GM18873 (cell line): ENCODE data around the gene CD82.
A peak's percentile ranks its signal among the peaks of the same experiment; 100 is the strongest.
"Not testable (repeated sequence)": the region's sequence is repeated elsewhere in the genome, so short reads cannot be mapped to it uniquely, and the experiment has no call there.

ENCODE experiments used
- ATAC-seq: cut with Tn5 transposase; IDR thresholded peaks from one replicate; pipeline ENCODE4 v1.9.1; 2021; ENCODE audit warnings: mild to moderate bottlenecking, moderate library complexity, moderate number of reproducible peaks; ENCODE audit not compliant: unreplicated experiment, low FRiP score

The CD82 gene

DNA sequence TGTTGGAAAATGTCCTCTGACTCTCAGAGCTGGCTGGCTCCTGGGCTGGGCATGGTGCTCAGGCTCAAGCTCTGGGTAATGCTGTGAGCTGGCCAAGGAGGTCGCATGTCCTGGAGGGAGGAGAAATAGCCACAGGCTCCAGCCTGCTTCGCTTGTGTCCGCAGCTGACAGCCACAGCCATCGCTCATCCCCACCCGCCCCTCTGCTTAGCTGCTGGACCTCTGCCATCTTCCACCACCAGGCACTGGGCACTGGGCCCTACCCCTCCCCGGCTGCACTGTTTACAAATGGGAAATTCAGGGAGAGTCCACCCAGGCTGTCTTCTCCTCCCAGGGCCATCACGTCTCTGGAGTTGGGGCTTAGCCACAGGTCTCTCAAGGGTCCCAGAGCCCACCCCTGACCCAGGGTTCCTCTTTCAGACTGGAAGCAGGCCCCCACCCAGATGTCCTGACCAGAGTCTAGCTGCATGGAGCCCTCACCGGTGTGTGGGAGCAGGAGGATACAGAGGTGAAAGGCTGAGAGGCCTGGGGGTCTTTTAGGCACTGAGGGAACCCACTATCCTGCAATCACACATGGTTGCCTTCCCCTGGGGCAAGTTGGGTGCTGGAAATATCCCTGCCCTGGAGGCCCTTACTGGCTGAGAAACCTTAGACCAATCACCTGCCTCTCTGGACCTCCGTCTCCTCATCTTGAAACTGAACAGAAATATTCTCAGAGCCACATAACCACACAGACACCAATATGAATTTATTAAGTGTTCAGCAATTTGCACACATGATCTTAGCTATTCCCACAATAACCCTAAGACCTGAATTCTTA is 62.7 kb downstream of the CD82 start:
- ATAC-seq: peak; percentile 54

DNA sequence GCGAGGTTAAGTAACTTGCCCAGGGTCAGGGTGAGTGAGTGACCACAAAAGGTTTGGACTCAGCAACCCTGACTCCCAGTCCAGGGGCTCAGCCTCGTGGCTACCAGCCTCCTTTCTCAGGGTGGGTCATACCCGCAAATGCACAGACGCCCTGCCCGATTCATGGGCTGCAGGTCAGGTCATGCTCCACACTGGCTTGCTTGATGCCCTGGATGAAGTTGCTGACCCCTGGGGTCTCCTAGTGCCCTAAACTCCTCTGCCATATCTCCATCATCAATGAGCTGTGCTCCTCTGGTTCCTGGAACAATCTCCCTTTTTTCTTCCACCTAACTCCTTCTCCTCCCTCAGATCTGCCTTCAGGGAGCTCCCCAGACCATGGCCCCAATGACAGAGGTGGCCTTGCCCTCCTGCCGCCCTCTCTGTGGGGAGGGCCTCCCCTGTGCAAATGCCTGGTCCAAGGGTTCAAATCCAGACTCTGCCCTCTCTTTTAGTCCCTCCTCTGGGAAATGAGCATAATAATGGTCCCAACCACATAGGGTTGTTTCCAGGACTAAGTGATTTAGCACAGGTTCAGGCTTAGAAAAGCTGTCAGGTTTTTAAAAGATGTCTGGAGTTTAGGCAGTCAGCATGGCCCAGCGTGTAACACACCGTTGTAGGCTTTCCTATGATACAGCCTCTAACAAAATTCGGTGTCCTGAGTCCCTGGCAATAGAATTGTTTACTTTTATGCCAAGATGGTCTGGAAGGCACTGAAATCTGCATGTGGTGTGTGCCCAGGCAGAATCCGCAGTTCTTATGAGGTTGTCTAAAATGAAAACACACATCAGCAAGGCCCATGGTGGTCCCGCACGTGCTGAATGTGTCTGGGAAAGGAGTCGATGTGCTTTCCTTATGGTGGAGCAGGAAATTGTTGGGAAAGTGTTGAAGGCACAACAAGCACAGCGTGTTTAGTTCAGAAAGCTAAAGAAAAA is 63.6 kb downstream of the CD82 start:
- ATAC-seq: no peak

DNA sequence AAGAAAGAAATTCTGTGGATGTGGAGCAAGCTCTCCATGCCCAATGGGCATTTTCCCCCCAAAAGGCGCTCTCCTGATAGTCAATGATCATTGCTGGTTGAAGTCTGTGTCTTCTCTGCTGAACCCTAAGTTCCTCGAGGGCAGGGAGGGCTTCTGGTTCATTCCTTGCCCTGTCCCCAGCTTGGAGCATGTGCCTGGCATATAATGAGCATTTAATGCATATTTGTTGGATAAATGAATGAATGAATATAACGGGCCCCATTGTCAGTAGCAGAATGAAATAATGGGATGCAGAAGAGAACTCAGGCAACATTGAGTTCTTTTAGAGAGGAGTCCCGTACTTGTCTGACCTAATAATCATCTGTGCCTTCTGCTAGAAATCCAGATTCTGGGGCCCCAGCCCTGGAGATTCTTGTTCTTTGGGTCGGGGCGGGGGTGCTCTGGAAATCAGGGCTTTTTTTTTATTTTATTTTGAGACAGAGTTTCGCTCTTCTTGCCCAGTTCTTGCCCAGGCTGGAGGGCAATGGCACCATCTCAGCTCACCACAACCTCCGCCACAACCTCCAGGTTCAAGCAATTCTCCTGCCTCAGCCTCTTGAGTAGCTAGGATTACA is 64.4 kb downstream of the CD82 start:
- no peak for ATAC-seq

DNA sequence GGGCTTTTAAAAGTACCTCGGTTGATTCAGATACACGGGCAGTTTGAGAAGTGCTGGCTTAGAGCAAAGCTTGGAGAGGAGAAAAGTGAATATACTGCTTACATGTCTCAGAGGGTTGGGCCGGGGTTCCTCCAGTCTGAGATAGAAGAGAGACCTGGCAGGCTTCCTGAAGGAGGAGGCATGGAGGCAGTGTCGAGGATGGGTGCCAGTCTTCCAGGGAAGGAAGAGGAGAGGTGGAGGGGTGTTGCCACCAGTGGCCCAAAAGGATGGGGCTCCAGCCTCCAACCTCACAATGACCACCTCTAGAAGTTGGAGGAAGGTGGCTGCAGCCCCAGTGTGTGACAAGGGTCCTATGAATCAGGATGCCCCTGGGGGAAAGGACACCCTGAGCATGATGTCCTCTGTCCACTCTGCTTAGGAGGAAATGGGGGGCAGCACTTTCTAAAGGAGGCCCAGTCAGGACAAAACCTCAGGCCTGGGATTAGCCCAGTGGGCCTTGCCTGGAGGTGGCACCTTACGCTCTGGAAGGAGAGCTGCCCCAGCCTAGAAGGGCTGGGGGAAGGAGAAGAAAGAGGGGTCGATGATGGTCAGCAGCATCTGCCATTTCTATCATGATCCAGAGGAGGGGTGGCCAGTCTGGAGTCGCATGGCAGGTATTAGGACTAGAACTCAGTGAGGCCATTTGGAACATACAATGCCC is 65.2 kb downstream of the CD82 start:
- no peak for ATAC-seq

DNA sequence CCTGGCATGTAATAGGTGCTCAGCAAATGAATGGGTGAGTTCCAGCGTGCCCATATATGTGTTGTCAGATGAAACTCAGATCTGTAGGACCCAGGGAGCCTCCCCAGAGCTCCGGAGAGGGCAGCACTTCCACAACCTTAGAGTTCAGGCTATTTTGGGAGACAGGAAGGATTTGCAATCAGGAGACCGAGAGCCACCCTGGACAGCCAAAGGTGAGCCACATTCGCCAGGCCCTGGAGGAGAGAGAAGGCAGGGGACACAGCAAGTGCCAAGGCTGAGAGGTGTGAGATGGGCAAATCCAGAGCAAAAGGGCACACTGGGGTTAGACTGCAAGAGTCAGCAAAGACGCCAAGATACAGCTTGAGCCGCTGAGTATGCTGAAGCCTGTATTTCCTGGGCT is 66.4 kb downstream of the CD82 start:
- no peak for ATAC-seq

DNA sequence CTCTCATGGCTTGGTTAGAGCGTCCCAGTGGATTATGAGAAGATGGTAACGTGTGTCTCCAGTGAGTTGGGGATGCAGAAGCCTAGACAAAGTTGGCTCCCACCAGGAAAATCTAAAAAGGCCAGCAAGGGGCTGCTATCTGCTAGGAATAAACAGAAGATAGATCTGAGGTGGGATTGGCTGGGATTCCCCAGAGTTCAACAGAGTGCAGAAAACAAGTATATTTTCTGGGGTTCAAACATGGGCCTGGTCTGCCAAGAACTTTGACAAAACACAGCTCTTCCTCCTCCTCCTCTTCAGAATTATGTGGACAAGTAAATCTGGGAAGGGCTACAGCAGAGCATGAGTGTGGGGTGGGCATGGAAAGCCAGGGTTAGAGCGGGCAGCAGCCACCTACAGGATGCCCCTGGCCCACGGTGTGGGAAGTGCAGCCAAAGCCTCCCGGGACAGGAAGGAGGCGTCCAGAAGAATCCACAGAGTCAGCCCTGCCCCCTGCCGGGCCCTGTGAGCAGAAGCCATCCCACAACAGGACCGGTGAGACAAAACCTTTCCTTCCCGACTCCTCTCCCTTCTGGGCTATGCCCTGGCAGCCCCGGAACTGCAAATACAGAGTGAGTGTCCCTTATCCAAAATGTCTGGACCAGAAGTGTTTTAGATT is 67.1 kb downstream of the CD82 start:
- ATAC-seq: no peak

DNA sequence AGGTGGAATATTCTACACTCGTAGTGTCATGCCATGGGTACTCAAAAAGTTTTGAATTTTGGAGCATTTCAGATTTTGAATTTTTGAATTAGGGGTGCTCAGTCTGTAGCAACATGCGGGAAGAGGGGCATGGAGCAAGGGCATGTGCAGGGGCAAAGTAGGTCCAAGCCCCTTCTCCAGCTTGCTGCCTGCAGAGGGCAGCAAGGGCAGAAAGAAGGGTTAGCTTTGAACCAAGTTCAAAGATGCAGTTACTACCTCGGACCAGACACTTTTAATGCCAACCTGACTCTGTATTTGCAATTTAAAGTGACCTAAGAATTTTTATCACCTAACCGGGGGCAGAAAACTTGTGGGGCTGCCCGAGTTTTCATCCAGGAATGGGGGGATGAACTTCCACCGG is 68.2 kb downstream of the CD82 start:
- ATAC-seq: no peak

DNA sequence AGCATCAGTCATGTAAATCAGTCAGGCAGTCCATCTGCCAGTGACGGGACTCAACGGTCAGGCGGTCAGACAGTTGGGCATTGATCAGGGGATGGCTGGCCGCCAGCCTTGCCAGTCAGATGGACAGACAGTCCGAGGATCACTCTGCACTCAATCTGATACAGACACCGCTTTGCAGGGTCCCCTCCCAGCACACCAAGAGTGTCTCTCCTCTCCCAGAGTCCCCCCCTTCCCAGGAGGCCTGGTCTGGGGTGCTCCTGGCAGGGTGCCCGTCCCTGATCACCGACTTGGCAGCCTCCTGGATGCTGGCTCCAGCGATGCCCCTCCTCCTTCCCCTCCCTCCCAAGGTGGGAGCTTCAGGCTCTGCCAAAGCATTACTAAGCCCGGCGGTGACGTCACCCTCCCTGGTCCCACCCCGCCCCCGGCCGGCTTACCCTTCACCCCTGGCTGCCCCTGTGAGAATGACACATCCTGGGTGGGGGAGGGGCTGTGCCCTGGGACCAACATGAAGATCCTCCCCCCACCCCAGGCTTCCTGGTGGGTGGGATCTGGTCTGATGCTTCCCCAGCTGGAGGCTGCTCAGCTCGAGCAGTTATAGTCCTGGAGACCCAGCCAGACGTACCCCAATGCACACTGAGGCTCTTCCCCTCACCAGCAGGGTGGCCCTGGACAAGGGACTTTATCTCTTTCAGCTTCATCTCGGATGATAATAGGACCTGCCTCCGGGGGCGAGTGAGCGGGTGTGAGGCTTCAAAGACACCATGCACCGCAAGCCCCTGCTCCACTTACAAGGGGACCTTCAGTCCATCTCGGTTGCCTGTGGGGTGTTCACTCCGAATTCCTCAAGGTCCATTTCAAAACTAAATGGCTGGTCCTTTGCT is 69.2 kb downstream of the CD82 start:
- ATAC-seq: no peak

DNA sequence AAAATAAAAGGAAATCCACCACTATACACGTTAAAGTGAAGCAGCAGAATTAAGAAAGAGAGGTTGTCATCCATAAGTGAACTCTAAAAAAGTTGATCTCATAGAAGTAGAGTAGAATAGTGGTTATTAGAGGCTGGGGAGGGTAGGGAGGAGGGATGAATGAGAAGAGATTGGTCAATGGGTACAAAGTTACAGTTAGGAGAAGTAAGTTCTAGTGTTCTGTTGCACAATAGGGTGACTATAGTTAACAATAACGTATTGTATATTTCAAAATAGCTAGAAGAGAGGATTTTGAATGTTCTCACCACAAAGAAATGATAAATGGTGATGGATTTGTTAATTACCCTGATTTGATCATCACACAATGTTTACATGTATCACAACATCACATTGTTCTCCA is 72.0 kb downstream of the CD82 start:
- no peak for ATAC-seq

DNA sequence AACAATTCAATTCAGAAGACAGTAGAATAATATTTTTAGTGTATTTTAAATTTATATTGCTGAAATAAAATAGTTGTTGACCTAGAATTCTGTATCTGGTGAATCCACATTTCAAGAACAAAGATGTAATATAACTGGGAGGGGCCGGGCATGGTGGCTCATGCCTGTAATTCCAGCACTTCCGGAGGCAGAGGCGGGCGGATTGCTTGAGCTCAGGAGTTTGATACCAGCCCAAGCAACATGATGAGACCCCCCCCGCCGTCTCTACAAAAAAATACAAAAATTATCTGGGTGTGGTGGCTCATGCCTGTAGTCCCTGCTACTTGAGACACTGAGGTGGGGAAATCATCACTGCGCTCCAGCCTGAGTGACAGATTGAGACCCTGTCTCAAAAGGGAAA is 72.6 kb downstream of the CD82 start:
- ATAC-seq: no peak

DNA sequence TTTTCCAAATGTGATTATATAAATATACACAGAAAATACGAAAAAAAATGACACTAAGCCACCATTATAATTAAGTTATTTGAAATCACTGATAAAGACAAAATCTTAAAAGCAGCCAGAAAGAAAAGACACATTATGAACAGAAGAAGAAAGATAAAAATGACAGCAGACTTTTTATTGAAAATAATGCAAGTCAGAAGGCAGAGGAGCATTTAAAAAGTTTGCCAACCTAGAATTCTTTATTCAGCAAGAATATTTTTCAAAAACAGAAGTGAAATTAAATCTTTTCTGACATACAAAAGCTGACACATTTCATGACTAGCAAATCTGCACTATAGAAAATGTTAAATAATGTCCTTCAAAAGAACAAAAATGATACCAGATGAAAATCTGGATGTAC is 77.8 kb downstream of the CD82 start:
- ATAC-seq: no peak

DNA sequence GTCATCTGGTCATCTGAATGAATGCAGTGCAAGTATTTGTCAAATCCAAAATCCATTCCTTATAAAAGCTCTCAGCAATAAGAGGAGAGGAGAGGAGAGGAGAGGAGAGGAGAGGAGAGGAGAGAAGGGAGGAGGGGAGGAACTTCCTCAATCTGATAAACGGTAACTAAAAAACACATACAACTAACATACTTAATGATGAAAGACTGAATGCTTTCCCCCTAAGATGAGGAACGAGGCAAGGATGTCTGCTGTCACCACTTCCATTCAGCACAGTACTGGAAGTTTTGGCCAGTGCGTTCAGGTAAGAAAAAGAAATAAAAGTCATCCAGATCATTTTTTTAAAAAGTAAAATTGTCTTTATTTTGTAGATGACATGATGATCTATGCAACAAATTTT is 80.4 kb downstream of the CD82 start:
- no peak for ATAC-seq

DNA sequence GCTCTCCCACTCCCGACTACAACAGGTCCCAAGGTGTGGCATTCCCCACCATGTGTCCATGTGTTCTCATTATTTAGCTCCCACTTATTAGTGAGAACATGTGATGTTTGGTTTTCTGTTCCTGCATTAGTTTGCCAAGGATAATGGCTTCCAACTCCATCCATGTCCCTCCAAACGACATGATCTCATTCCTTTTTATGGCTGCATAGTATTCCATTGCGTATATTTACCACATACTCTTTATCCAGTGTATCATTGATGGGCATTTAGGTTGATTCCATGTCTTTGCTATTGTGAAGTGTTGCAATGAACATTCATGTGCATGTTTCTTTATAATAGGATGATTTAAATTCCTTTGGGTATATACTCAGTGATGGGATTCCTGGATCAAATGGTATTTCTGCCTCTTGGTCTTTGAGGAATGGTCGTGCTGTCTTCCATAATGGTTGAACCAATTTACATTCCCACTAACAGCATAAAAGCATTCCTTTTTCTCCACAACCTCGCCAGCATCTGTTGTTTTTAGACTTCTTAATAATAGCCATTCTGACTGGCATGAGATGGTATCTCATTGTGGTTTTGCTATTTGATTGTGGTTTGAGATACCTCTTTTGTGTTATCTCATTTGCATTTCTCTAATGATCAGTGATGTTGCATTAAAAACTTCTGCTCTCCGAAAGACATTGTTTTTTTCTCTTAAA is 81.9 kb downstream of the CD82 start:
- not testable (repeated sequence) for ATAC-seq

DNA sequence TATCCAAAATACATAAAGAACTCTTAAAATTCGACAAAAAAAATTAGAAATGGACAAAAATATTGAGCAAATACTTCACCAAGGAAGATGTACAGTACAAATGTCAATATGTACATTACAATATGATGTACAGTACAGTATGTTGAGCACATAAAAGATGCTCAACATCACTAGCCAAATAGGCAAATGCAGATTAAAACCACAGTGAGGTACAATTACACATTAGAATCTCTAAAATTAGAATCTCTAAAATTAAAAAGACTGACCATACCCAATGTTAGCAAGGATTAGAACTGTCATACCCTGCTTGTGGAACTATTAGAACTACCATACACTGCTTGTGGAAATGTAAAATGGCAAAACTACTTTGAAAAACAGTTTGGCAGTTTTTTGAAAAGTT is 82.6 kb downstream of the CD82 start:
- ATAC-seq: no peak

DNA sequence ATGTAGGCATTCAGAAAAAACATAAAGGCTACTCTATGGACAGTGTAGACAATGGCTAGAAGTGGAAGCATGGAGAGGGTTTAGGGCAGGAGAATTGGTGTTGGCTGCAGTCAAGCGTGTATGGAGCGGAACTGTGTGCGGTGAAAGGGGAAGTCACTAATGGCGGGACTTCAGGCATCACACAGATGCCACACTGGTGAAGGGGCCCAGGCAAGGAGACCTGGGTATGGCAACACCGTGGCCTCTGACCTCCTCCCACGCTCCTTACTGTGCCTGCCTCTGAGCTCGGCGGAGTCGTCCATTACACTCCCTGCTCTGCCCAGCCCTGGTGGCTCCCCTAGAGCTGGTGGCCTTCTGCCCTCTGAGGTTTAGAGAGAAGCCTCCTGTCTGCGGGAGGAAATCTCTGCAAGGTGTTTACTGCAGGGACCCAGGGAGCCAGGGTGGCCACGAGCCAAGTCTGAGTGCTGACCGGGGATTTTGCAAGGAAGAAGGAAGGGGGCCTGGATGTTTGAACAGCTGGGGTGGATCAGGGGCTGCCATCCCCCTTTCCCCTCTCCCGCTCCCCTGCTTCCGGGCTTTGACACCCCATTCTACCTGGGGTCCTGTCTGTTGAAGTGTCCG is 86.2 kb downstream of the CD82 start:
- no peak for ATAC-seq

DNA sequence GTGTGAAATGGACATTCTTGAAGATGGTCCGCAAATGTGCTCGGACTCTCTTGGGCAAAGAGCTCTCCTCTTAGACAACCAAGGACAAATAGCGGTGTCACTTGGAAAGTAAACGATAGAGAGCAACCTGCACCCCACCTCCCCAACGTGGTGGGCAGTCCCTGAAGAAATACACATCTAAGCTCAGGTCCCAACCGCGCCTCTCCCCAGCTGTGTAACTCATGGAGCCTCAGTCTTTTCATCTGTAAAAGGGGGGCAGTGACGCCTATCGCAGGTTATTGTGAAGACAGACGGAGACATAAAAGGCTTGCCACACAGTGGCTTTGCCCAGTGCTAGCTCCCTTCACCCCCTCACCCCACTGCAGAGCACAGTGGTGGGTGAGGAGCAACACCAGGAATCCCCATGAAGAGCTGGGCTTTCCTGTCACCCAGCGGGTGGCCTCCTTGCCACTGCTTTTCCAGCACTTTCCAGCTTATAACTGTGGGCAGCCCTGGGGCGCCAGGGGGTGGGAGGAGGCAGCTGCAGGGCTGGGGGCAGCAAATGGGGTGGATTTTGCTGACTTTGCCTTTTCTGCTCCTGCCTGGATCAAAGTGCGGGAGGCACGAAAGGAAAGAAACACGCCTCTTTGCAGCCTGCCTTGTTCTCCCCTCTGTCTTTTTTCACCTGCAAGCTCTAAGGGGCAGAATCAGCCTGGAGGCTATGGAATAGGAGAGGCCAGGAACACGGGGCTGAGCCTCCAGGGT is 87.6 kb downstream of the CD82 start:
- ATAC-seq: no peak

DNA sequence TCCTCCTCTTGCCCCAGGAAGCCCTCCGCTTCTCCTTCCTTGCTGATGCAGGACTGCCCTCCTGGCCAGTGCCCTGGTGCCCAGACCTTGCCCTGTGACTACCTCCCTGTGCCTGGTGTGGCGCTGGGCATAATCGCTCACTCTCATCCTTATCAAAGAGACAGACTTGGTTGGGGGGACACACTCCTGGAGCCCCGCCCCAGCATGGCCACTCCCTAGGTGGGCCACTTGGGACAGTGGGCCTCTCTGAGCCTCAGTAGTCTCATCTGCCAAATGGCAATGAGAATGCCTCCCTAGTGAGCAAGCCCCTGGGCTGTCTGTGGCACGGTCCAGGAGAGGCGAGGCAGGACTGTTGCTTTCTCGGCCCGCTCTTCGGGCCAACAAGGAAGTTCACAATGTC is 88.6 kb downstream of the CD82 start:
- ATAC-seq: no peak
